GOT3 (cell line): Measurements from ENCODE around the gene C17orf58.
"Not testable (repeated sequence)": the region's sequence is repeated elsewhere in the genome, so short reads cannot be mapped to it uniquely, and the experiment has no call there.

ENCODE experiments used
- DNase-seq: peaks from one replicate; lab custom pipeline; 2025; ENCODE audit warnings: mixed read lengths; lab: John Stamatoyannopoulos, UW

C17orf58 gene

DNA sequence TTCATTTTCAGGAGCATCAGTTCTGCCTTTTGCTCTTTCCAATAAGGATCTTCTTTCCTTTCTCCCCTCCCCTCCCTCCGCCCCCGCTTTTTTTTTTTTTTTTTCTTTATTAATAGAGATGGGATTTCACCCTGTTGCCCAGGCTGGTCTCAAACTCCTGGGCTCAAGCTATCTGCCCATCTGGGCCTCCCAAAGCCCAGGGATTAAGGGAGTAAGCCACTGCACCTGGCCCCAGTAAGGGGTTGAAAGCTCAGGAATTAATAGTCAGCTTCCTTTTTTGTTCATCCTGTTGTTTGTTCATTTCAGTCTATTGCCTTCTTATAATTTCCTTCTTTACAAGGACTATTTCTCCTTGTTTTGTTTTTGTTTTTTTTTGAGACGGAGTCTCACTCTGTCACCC, 7.9 kb upstream of the C17orf58 start:
- DNase-seq: no peak

DNA sequence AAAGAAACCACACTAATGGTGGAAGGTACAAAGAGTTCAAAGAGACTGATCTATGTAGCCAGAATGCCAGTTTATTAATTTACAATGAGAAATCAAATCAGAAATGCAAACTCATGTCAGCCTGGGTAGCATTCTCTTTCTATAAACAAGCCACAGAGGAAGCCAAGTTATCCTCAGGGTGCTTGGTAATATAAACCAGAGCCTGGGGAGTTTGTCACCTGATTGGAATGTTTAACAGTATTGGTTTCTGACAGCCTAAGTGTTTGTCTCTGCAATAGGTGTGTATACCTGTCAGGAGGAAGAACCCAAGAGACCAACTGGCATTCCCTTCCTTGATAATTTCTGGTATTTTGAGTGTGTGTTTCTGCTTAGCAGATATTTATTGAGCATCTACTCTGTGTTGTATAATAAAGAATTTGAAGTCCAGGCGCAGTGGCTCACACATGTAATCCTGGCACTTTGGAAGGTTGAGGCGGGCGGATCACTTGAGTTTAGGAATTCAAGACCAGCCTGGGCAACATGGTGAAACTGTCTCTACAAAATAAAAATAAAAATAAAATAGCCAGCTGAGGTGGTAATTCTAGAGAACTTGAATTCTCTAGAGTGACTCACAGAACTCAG, 3.1 kb upstream of the C17orf58 start:
- DNase-seq: no peak

DNA sequence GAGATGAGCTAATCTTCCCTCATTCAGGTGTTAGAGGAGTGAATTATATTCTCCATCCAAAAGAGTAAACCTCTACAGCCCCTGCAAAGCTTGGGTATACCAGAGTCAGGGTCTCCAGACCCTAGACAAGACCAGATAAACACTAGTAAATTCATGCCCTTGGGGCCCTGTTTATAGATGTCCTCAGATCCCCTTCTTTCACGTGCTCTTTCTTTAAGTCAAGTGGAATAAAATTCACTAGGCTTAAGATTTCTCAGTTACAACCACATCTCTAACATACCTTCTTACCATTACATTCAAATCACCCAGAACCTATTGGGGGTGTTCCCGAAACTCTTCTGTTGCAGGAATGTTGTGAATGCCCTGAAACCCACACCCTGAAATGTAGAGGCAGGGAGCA, 2.2 kb upstream of the C17orf58 start:
- DNase-seq: no peak

DNA sequence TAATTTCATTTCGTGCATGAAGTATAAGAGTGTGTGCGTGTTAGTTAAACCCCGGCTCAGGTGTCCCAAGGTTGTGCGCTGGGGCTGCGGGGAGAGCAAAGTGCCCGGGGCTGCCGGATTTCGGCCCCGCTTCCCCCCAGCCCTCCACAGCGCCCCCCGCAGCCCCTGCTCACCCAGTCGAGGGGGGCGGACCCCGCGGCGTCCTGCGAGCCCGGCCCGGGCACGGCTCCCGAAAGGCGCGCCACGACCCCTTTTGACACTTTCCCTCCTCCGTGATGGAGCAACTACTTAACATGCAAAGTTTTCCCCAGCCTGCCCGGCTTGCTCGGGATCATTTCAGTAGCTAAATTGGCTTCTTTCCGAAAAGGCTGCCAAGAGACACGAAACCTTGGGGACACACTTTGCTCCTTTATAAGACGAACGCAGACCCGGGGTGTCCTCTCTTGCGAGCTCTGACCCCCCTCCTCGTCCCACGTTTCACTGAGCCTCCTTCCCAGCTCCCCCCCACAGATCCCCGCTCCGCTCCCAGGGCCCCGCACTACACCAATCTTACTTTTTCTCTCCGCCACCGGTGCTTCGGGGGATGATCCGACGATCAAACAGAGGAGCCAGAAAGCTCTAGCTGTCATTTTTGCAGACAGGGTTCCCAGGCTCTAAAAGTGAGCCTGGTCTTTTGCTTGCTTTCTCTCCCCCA, 552 bp downstream of the C17orf58 start:
- DNase-seq: no peak

DNA sequence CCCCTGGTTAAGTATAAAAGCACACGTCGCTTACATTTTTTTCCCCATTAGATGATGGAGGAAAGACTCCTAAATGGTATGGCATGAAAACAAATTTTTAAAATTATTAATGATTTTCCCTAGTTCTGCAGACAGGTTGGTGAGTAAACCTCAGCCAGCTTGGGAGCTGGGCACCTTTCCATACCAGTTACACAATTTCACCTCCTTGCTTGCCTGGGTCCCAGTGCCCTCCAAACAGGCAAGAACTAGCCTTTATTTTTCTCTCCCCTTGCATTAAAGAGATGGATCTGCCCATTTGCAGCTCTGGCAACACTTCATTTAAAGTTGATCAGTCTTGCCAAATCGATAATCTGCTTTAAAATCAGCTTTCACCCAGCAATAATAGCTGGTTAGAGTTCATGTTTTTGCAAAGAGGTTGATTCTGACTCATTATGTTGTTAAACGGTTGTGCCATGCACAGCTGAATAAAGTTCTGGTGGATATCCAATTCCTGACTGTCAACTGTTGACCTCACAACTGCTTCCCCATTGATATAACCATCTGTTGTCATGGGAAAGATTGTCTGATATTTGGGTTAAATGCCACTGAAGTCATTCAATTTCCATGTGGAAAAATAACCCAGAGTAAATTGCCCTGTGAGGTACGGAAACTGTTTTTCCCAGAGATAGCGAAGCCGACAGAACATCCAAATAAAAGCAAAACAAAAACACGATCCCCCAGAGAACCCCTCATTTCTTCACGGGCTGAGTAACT, 1.3 kb downstream of the C17orf58 start:
- peak; percentile 5 for DNase-seq

DNA sequence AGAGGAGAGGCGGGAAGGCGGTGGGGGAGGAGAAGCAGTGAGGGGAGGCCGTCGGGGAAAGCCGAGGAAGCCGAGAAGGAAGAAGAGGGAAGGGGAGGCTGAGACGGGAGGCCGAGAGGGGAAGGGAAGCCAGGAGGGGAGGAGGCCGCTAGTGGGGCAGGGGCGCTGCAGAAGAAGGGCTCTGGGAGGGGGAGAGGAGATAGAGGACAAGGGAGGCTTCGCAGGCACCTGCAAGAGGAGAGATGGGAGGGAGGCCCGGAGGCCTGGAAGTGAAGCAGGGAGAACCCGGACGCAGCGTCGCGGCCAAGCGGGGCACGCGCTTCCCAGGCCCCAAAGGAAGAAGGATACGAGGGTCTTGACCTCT, 2.3 kb downstream of the C17orf58 start:
- no peak for DNase-seq

DNA sequence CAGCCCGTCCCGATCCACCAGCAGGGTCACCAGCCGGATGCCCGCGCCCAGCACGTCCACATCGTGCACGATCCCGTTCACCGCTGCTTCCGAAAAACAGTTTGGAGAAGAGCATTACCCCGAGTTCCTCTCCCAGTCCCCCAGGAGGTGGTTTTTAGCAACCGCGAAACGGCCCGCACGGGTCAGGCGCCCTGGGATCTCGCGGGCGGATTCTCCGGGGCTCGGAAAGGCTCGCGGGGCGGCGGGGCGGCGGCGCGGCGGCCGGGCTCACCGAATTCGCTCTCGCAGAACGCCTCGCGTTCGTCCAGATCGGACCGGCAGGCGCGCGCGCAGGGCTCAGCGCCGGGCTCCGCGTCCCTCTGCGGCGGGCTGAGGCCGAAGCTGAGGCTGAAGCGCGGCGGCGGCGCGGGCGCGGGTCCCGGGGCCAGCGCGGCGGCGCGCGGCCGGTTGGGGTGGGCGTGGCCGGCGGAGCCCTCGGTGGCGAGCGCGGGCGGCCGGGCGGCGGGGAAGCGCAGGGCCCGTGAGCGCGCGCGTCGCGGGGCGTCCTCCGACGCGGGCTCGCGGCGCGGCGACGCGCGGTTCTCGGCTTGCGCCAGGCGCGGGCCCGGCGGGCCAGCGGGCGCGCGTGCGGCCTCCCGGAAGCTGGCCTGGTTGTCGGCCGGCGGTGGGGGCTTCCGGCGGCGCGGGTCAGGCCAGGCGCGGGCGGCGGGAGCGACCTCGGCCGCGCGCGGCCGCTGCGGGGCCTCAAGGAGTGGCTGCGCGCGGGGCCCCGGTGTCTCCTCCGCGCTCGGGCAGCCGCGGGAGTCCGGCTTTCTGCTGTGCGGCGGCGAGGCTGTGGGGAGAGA, 2.9 kb downstream of the C17orf58 start:
- DNase-seq: peak; percentile 74

DNA sequence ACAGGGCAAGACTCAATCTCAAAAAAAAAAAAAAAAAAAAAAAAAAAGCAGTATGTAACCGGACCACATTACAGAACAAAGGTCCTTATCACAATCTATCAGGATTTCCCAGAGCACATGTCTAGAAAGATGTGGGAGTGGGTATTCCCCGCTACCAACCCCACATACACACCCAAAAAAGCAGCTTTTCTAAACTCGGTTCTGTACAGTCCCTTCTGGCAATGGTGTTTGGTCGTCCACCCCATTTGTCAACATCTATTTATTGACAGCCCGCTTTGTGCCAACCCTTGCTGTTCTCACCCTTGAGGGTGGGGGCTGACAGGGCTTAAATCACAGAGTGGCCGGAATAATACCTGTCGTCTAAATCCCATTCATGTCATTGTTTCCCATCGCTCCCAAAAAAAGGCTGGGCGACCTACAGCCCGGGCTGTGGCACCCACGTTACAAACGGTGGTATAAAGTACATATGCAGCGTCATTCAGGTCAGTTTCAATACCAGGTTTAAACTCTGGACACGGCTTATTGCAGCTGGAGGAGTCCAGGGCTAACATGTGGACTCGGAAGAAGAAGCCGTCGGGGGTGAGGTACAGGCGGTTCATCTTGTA, 3.6 kb downstream of the C17orf58 start:
- DNase-seq: no peak

DNA sequence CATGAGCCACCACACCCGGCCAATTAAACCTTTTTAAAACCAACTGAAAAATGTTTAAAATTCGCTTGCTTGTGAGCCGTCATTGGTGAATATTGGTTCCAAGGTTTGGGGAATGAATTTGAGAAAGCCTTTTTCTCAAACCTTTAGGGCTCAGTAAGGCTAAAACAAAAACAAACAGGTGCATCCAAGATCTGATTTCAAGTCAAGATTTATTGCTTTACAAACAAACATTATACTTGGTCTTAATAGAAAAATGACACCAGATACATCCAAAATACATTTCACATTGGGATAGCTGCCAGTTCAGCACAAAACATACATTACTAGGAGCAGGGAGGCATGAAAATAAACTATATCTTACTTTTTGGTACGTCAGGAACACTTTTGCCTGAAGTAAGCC, 5.4 kb downstream of the C17orf58 start:
- no peak for DNase-seq

DNA sequence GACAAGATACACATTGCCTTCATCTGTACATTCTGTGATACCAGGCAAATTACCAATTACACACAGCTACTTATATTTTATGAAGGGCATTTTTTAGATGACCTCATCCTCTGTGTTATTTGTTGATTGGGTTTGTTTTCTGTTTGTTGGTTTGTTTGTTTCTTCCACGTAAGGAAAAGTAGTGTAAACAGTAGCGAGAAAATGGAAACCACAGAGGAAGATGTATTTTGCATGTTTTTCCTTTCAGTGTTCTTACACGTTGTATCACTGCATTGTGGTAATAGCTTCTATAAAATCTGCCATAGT, 12.9 kb downstream of the C17orf58 start:
- DNase-seq: no peak

DNA sequence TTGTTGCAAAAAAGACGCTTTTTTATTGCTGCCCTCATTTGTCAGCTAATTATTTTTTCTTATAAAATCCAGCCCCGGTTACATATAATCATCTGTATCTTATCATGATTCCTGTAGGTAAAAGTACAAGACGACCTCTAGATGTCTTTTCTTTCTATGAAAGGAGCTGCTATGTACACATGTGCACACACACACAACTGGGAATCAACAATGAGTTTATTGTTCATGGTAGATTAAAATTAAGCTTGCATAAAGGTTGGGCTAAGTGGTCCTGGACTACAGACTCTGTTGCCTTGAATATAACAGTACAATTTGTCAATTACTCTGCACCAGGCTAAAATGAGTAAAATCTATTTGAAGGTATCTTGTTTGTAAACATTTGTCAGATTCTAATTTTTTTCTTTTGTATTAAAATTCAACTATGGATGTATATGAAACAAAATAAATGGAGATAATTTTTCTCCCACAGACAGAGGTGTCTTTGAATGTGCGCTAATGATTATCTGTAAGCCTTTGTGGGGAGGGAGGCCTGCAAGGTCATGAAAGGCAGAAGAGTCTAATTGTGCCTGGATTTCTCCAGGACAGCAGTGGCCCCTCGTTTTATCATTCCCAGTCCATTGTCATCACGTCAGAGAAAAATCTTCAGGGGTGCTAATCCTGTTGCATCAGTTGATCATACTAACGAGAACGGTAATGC, 13.4 kb downstream of the C17orf58 start:
- DNase-seq: no peak

DNA sequence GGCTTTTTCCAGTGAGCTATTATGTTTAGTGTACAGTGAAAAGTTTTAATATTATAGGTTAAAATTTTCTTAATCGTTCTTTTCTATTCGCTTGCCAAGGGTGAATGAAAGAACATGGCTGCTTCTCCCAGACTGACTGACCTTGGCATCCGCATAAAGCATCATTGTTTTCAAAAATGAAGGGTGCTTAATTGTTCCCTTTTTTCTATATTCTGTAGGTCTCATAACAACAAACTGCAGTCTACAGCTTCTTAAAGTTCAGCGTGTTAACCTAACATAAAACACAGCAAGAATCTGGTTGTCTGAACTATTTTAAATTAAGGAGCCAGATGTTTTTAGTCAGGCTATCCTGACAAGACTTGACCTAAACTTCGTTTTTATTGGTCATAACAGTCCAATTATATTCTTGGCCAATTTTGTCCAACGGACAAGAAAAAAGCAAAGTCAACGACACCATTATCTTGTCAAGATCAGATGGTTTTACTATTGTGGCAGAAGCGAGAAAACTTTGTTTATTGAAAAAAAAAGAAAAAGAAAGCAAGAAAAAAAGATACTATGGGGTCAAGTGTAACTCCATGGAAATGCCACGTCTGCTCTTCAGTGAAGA, 14.1 kb downstream of the C17orf58 start:
- DNase-seq: no peak

DNA sequence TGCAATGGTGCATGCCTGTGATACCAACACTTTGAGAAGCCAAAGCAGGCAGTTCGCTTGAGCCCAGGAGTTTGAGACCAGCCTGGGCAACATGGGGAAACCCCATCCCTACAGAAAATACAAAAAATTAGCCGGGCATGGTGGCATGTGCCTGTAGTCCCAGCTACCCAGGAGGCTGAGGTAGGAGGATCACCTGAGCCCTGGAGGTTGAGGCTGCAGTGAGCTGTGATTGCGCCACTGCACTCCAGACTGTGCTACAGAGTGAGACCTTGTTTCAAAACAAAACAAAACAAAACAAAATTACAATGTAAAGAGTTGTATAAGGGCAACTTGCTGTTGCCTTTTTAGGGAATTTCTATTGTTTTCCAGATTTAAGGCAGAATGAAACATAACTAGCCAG, 15.4 kb downstream of the C17orf58 start:
- not testable (repeated sequence) for DNase-seq

DNA sequence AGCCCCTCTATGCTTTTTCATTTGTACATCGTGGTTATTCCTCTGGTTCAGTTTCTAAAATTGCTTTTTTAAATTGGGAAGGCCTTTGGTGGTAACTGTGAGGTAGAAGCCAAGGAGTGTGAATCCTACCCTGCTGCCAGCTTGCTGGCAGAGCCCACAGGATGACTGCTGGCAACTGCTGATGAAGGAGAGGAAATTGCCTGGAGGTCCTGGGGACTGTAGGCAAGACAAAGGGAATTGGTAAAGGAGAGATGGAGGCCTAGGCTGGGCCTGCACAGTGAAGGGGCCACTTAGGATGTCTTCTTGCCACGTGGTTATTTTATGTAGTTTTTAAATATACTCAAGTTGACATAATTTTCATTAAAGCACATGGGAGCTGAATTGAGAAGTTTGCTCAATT, 15.8 kb downstream of the C17orf58 start:
- DNase-seq: no peak

DNA sequence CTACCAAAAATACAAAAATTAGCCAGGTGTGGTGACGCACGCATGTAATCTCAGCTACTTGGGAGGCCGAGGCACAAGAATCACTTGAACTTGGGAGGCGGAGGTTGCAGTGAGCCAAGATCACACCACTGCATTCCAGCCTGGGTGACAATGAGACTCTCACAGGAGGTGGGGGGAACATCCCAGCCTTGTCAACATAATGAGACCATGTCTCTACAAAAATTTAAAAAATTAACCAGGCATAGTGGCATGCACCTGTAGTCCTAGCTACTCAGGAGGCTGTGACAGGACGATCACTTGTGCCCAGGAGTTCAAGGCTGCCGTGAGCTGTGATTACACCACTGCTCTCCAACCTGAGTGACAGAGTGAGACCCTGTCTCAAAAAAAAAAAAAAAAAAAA, 20.0 kb downstream of the C17orf58 start:
- not testable (repeated sequence) for DNase-seq

DNA sequence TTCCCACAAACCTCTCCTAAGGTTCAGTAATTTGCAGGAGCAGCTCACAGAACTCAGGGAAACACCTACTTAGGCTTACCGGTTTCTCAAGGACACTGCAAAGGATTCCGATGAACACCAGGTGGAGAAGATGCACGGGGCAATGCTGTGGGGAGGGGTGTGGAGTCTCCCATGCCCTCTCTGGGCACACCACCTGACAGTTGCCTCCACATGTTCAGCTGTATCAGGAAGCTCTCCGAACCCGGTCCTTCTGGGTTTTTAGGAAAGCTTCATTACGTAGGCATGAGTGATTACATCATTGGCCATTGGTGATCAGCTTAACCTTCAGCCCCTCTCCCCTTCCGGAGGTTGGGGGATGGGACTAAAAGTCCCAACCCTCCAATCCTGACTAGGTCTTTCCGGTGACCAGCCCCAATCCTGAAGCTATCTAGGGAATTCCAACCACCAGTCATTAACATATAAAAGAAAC, 21.6 kb downstream of the C17orf58 start:
- DNase-seq: no peak

DNA sequence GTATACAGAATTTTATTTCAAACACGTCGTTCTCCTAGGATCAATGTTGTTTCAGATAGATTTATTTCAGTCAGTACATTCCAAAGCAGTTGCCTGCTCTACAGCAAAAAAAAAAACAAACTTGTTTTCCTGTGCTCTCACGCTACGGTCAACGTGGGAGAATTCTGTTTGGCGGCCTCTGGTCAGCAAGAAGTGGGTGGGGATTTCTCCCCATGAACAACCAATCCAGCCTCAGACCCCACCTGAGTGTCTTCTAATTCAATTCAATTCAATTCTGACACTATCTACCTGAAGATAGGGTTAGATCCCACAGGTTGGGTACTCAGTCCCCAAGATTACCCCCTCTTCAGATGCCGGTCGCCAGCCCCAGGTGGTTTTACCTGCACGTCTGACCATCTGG, 22.1 kb downstream of the C17orf58 start:
- no peak for DNase-seq

DNA sequence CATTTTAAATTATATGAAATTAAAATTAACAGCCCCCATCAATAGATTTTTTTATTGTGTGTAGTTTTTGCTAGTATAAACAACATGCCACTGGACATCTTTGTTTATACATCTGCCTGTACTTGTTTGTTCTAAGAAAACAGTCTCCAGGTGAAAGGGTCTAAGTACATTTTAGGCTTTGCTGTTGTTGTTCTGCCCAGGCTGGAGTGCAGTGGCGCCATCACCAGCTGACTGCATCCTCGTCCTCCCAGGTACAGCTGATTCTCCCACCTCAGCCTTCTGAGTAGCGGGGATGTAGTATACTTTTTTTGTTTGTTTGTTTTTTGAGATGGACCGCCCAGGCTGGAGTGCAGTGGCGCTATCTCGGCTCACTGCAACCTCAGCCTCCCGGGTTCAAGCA, 25.5 kb downstream of the C17orf58 start:
- no peak for DNase-seq

DNA sequence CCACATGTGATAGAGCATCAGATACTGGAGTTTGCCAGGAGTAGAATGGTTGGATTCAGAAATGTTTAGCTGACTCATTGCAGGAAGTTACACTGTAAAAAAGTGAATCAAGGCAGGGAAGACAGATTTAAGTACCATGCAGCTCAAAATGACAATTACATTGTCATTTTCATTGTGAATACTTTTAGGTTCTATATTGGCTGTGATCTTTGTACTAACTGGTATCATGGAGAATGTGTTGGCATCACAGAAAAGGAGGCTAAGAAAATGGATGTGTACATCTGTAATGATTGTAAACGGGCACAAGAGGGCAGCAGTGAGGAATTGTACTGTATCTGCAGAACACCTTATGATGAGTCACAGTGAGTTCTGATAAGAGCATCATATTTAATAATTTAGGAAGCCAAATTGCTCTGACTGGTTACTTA, 33.1 kb downstream of the C17orf58 start:
- not testable (repeated sequence) for DNase-seq

DNA sequence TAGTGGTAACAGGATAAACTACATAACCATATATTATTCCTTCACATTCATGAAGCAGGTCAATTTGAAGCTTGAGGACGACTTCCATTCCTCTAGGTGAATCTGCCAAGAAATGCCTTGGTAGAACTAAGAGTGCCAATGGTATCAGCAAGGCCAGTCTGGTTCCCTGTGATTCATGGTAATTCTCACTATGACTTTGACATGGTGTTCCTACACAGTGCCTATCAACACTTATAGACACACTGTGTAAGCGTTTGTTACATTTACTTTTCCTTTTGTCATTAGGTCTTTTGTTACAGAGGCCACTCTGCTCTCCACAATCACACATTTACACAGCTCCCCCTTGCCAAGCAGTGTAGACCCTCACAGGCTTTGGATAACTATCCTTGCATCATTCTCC, 34.1 kb downstream of the C17orf58 start:
- DNase-seq: not testable (repeated sequence)

DNA sequence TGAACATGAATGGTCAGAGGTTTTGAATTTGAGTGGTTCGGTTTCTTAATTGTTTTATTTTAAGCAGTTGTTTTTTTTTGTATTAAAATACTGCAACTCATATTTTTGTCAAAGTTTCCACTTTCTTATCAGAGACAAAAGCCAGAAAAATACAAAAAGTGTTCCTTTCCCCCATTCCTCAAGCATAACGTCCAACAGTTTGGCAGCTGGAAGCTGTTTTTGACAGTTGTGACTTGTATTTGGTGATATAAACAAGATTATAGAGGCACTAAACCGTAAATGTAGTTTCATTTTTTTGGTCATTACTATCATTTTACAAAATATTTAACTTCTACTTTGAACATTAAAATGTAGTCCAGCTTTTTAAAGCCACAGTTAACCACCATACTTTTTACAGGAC, 36.0 kb downstream of the C17orf58 start:
- DNase-seq: not testable (repeated sequence)
